Measurements from ENCODE around the gene SNN. TPM values are rescaled to one million over a fixed set of nuclear protein-coding genes. Genes with fewer than 3 reads are reported as not detected.

The SNN gene
- polyA plus RNA-seq (2012; ENCODE audit: low read depth, missing spikeins): 38.7 TPM

DNA sequence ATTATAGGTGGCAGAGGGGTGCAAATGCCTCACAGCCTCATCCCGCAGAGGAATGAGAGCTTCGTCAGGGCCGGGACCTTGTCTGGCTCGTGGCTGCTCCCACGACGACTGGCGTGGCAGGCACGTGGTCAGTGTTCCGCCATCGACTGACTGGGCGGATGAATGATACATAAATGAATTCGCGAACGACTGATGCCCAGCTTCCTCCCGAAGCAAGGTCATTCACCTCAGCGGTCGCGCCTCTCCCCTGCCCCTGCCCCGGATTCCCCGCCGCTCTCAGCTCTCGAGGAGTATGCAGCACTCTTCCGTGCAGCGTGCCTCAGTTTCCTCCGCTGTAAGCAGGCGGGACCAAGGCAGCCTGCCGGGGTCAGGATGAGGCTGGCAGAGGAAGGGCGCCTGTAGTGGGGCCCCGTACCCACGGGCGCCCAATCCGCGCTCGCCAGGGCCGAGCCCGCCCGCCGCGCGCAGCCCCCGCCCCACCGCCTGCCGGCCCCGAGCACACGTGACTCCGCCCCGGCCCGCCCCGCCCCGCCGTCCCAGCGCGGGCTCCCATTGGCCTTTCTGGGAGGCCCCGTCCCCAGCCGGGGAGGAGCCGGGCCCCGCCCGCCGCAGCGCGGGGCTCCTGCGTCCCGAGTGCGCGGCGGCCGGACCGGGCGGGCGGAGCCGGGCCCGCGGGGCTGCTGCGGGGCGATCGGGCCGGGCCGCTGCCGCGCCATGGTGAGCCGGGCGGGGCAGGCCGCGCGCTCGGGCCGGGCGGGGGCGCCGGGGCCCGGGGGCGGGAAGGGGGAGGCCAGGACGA lies at the start of gene SNN:
Gene SNN, plus strand, starts transcription at position 632 of the 799 bp plus-strand sequence. CDS start 7,605 bp downstream, outside the sequence.
- TF ChIP-seq TAF1 (IDR thresholded peaks at IDR 0.05; ENCODE audit: low read depth, low read length) (no peak), POLR2AphosphoS5 (IDR thresholded peaks at IDR 0.05; ENCODE audit: low read depth, low read length) (no peak), SPI1 (IDR thresholded peaks at IDR 0.05; ENCODE audit: low read depth, low read length) (no peak), PAX5 (IDR thresholded peaks at IDR 0.05; ENCODE audit: insufficient read depth, low read length, severe bottlenecking) (no peak), POLR2A (IDR thresholded peaks at IDR 0.05; ENCODE audit: low read depth, low read length) (no peak), POU2F2 (IDR thresholded peaks at IDR 0.05; ENCODE audit: low read depth, low read length) (no peak)
- DNase-seq (ENCODE audit: insufficient read length, low spot score) (peak; percentile 98), FAIRE-seq (peak; percentile 62)

GRCh38 chr16:11619327-11619851 lies 48.9 kb upstream of the SNN start:
- DNase-seq (ENCODE audit: insufficient read length, low spot score): no peak
- TF ChIP-seq PAX5 (IDR thresholded peaks at IDR 0.05; ENCODE audit: insufficient read depth, low read length, severe bottlenecking): no peak
- TF ChIP-seq POU2F2 (IDR thresholded peaks at IDR 0.05; ENCODE audit: low read depth, low read length): no peak
- no peak for TF ChIP-seq POLR2AphosphoS5 (IDR thresholded peaks at IDR 0.05; ENCODE audit: low read depth, low read length)
- no peak for TF ChIP-seq POLR2A (IDR thresholded peaks at IDR 0.05; ENCODE audit: low read depth, low read length)
- no peak for FAIRE-seq

DNA sequence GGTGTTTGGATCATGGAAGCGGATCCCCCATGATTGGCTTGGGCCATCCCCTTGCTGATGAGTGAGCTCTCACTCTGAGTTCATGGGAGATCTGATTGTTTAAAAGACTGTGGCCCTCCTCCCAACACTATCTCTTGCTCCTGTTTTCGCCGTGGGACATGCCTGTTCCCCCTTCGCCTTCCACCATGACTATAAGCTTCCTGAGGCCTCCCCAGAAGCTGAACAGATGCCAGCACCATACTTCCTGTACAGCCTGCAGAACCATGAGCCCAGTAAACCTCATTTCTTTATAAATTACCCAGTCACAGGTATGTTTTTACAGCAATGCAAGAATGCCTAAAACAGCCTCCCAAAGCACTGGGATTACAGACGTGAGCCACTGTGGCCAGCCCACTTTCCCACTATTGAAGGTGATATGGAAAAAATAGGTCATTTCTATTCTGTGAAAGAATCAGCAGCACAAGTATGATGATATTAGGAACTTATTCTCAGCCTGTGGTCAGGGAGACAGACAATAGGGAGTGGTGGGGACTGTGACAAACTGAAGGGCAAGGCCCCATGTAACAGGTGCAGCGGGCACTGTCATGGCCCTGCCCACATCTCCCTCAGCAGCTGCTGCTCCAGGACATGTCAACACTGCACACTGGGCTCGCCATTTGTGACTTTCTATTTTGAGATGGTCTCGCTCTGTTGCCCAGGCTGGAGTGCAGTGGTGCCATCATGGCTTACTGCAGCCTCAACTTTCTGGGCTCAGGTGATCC lies 47.8 kb upstream of the SNN start:
- DNase-seq (ENCODE audit: insufficient read length, low spot score) (no peak), FAIRE-seq (no peak)
- no peak for TF ChIP-seq POLR2AphosphoS5 (IDR thresholded peaks at IDR 0.05; ENCODE audit: low read depth, low read length)
- no peak for TF ChIP-seq TAF1 (IDR thresholded peaks at IDR 0.05; ENCODE audit: low read depth, low read length)
- no peak for TF ChIP-seq POU2F2 (IDR thresholded peaks at IDR 0.05; ENCODE audit: low read depth, low read length)
- no peak for TF ChIP-seq SPI1 (IDR thresholded peaks at IDR 0.05; ENCODE audit: low read depth, low read length)
- no peak for TF ChIP-seq PAX5 (IDR thresholded peaks at IDR 0.05; ENCODE audit: insufficient read depth, low read length, severe bottlenecking)
- TF ChIP-seq POLR2A (IDR thresholded peaks at IDR 0.05; ENCODE audit: low read depth, low read length): no peak

DNA sequence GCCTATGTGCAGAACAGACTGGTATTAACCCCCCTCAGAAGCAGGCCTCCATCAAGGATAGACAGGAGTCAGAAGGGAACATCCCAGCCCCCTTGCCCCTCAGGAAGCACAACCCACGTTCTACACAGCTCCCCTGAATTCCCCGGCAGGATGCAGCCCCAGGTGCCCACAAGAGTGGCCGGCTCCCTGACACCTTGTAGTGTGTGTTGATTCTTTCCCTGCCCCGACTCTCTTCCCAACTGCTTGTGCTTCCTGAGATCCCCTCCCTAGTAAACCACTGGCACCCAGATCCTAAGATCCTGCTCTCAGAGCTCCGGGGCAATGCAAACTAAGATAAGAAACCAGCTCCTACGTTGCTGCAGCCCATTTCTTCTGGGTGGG lies 46.7 kb upstream of the SNN start:
- no peak for FAIRE-seq
- no peak for TF ChIP-seq SPI1 (IDR thresholded peaks at IDR 0.05; ENCODE audit: low read depth, low read length)
- TF ChIP-seq TAF1 (IDR thresholded peaks at IDR 0.05; ENCODE audit: low read depth, low read length): no peak
- no peak for TF ChIP-seq POU2F2 (IDR thresholded peaks at IDR 0.05; ENCODE audit: low read depth, low read length)
- TF ChIP-seq POLR2A (IDR thresholded peaks at IDR 0.05; ENCODE audit: low read depth, low read length): no peak
- TF ChIP-seq PAX5 (IDR thresholded peaks at IDR 0.05; ENCODE audit: insufficient read depth, low read length, severe bottlenecking): no peak
- TF ChIP-seq POLR2AphosphoS5 (IDR thresholded peaks at IDR 0.05; ENCODE audit: low read depth, low read length): no peak
- DNase-seq (ENCODE audit: insufficient read length, low spot score): no peak

GRCh38 chr16:11621920-11622651 lies 46.2 kb upstream of the SNN start:
- FAIRE-seq (peak; percentile 28), DNase-seq (ENCODE audit: insufficient read length, low spot score) (no peak)
- TF ChIP-seq PAX5 (IDR thresholded peaks at IDR 0.05; ENCODE audit: insufficient read depth, low read length, severe bottlenecking): no peak
- no peak for TF ChIP-seq SPI1 (IDR thresholded peaks at IDR 0.05; ENCODE audit: low read depth, low read length)
- TF ChIP-seq POU2F2 (IDR thresholded peaks at IDR 0.05; ENCODE audit: low read depth, low read length): no peak
- no peak for TF ChIP-seq POLR2A (IDR thresholded peaks at IDR 0.05; ENCODE audit: low read depth, low read length)

GRCh38 chr16:11624205-11624604 lies 44.0 kb upstream of the SNN start:
- DNase-seq (ENCODE audit: insufficient read length, low spot score): no peak
- no peak for TF ChIP-seq PAX5 (IDR thresholded peaks at IDR 0.05; ENCODE audit: insufficient read depth, low read length, severe bottlenecking)
- no peak for TF ChIP-seq TAF1 (IDR thresholded peaks at IDR 0.05; ENCODE audit: low read depth, low read length)
- TF ChIP-seq SPI1 (IDR thresholded peaks at IDR 0.05; ENCODE audit: low read depth, low read length): no peak
- no peak for TF ChIP-seq POLR2A (IDR thresholded peaks at IDR 0.05; ENCODE audit: low read depth, low read length)
- no peak for TF ChIP-seq POU2F2 (IDR thresholded peaks at IDR 0.05; ENCODE audit: low read depth, low read length)
- TF ChIP-seq POLR2AphosphoS5 (IDR thresholded peaks at IDR 0.05; ENCODE audit: low read depth, low read length): no peak
- no peak for FAIRE-seq

GRCh38 chr16:11624636-11625607 lies 43.3 kb upstream of the SNN start:
- FAIRE-seq (no peak), DNase-seq (ENCODE audit: insufficient read length, low spot score) (no peak)

GRCh38 chr16:11625769-11626168 lies 42.5 kb upstream of the SNN start:
- DNase-seq (ENCODE audit: insufficient read length, low spot score) (no peak), FAIRE-seq (no peak)
- no peak for TF ChIP-seq POLR2AphosphoS5 (IDR thresholded peaks at IDR 0.05; ENCODE audit: low read depth, low read length)
- TF ChIP-seq PAX5 (IDR thresholded peaks at IDR 0.05; ENCODE audit: insufficient read depth, low read length, severe bottlenecking): no peak
- no peak for TF ChIP-seq SPI1 (IDR thresholded peaks at IDR 0.05; ENCODE audit: low read depth, low read length)
- TF ChIP-seq POLR2A (IDR thresholded peaks at IDR 0.05; ENCODE audit: low read depth, low read length): no peak
- no peak for TF ChIP-seq POU2F2 (IDR thresholded peaks at IDR 0.05; ENCODE audit: low read depth, low read length)
- TF ChIP-seq TAF1 (IDR thresholded peaks at IDR 0.05; ENCODE audit: low read depth, low read length): no peak

More at GRCh38 chr16:11624636-11625607, 43.3 kb upstream of the SNN start:
- no peak for TF ChIP-seq SPI1 (IDR thresholded peaks at IDR 0.05; ENCODE audit: low read depth, low read length)
- no peak for TF ChIP-seq POU2F2 (IDR thresholded peaks at IDR 0.05; ENCODE audit: low read depth, low read length)
- no peak for TF ChIP-seq PAX5 (IDR thresholded peaks at IDR 0.05; ENCODE audit: insufficient read depth, low read length, severe bottlenecking)
- TF ChIP-seq POLR2A (IDR thresholded peaks at IDR 0.05; ENCODE audit: low read depth, low read length): no peak
- no peak for TF ChIP-seq POLR2AphosphoS5 (IDR thresholded peaks at IDR 0.05; ENCODE audit: low read depth, low read length)
- TF ChIP-seq TAF1 (IDR thresholded peaks at IDR 0.05; ENCODE audit: low read depth, low read length): no peak
